Astrocyte of the spinal cord (primary cell): Measurements from ENCODE around the gene SLC38A3.

Source experiments
- DNase-seq: peaks from one replicate; pipeline ENCODE4 v3.0.0; 2011; ENCODE audit warnings: low read depth, low spot score
- H3K4me3 ChIP-seq: 2 replicates; pipeline ENCODE4 v1.5.1; 2011; ENCODE audit warnings: low read depth, mild to moderate bottlenecking, low read length, moderate library complexity
- in situ Hi-C: cut with HindIII; loops from 2 replicates; pipeline ENCODE4 v1.10.0; 2017; ENCODE audit warnings: low sequenced_read_pairs
- TF ChIP-seq, protein P1 (sequence below): IDR thresholded peaks from 2 replicates; pipeline ENCODE4 v1.5.1; 2012; ENCODE audit warnings: low read depth, mild to moderate bottlenecking, low read length, inconsistent platforms

SLC38A3 gene

DNA sequence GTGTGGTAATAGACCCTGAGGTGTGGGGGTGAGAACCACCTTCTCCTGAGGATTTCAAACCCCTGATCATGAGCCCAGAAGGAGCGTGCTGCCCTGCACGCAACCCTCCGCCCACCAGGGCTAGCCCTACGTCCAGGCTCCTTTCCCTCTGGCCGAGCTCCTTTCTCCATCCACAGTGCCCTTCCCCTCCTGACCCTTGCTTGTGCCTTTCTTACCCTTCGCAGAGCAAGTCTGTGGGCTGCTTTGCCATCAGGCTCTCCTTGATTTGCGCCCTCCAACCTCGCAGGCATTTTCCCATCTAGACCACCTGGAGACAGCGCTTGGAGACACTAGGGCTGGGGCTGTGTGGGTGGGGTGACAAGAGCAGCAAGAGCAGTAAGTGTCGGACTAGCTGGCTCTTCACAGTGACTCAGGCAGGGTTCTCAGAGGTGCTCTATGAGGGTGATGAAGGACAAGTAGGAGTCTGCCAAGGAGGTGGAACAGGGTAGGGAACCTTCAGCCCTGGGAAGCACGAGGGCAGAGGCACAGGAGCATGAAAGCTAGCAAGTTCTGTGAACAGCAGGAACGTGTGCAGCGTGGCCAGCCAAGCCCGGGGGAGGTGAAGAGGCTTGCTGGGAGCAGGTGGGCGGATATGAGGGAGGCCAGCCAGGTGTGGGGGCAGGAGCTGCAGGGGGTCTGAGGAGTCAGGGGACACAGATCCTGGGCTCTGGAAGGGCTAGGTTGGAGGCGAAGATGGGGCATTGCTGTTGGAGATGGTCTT lies 2.5 kb upstream of the SLC38A3 start:
- TF ChIP-seq, protein P1, sequence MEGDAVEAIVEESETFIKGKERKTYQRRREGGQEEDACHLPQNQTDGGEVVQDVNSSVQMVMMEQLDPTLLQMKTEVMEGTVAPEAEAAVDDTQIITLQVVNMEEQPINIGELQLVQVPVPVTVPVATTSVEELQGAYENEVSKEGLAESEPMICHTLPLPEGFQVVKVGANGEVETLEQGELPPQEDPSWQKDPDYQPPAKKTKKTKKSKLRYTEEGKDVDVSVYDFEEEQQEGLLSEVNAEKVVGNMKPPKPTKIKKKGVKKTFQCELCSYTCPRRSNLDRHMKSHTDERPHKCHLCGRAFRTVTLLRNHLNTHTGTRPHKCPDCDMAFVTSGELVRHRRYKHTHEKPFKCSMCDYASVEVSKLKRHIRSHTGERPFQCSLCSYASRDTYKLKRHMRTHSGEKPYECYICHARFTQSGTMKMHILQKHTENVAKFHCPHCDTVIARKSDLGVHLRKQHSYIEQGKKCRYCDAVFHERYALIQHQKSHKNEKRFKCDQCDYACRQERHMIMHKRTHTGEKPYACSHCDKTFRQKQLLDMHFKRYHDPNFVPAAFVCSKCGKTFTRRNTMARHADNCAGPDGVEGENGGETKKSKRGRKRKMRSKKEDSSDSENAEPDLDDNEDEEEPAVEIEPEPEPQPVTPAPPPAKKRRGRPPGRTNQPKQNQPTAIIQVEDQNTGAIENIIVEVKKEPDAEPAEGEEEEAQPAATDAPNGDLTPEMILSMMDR, result no peak
- H3K4me3 ChIP-seq, result no peak overlapping the region
- no peak for DNase-seq
- in situ Hi-C loops, result no loop called here

DNA sequence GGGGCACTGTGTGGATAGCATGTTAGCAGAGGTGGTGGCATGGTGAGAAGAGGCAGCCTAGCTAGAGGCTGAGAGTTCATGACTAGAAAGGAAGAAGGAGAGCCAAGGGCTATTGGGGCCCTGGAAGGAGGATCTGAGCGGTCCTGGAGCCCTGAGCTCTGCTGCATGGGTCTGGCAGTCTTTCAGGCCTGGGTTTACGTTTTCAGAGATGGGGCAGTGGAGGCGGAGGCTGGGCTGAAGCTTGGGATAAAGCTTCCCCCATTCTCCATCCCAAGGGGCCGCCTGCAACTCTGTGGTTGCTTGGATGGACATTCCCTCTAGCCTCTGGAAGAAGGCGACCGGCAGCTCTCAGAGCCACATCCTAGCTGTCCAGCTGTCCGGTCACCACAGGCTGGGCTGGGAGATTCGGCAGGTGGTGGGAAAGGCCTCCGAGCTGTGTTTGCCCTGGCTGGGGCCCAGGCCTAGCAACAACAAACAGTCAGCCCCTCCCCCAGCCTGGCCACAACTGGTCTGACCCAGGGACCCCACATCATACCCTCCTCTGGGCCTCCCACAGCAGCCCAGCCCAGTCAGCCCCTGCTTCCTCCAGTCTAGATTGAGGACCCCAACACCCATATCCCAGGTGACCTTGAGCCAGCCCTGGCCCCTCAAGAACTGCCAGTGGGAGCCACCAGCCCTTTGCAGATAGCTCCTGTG lies 1.8 kb upstream of the SLC38A3 start:
- H3K4me3 ChIP-seq, result no peak overlapping the region
- DNase-seq, result no peak
- TF ChIP-seq, protein P1, result no peak
- in situ Hi-C loops, result no loop called here

DNA sequence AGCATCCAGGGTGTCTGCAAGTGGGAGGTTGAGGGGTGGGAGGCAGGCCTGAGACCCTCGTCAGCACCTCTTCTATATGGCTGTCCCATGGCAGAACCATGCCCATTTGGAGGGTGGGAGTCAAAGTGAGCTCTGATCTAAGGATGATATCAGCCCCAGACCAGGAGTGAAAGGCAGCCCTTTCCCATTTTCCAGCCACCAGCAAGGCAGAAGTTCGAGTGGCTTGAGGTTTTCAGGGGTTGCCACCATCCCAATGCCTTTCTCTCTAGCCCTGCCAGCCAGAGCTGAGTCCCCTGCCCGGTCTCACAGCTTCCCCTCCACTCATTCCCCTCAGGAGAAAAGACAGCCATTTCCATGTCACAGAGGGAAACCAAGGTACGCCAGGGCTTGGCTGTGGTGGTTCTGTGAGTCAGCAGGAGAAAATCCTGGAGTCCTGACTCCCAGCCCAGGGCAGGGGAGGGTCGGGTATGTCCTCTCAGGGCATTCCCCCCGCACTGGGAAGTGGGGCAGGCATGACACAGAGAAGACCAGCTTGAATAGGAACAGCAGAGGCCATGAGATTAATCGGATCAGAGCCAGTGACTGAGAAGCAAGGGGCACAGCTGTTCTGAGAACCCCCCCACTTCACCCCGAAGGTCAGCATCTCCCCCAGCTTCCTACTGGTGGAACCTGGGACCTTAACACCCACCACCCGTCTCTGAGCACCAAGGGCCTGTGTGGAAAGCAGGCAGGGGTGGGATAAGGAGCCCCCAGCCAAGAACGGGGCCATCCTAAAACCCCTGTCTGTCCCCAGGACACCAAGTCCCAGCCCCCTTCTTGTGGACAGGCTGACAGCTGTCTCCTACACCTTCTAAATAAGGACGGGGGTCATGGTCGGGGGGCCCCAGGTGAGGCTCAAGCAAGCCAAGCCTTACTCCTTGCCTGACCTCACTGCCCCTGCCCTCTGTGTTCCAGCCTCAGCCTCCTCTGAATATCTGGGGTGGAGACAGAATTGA lies 965 bp upstream of the SLC38A3 start:
- no peak for DNase-seq
- in situ Hi-C loops, result no loop called here
- TF ChIP-seq, protein P1, result no peak
- no peak overlapping the region for H3K4me3 ChIP-seq

DNA sequence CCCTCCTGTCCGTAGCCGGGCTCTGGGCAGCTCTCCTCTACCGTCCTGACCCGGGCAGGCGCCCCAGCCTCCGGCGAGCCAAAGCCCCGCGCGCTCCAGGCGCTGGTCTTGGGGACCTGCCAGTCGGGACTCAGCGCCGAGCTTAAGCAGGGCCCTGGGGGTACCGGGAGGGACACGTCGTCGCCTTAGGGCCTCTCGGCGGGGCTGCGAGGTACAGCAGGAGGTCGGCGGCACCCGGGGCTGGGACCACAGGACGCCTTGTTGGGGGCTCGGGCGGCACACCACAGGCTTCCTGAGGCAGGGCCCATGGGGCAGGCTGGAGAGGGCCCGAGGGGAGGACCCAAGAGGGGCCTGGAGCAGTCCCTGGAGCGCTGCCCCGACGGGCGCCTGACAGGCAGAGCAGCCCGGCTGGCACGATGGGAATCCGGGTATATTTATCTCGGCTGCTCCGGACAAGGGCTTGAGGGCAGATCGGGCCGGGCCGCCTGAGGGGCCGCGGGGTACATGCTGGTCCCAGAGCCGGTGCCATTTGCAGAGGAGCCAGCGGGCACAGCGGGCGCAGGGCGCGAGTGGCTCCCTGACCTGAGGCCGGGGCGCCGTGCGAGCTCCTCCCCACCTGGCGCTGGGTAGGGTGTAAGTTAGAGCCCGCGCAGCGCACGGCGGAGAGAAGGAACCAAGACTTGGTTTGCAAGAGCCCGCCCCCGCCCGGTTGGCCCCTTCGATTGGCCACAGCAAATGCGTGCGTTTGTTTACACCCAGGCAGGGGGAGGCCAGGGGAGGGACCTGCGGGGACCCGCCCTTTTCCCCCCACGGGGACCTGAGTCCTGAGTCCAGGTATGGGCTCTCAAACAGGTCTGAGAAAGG lies 574 bp downstream of the SLC38A3 start:
- DNase-seq, result no peak
- peak overlapping the region; percentile 13 for H3K4me3 ChIP-seq
- in situ Hi-C loops, result no loop called here
- TF ChIP-seq, protein P1, result no peak

DNA sequence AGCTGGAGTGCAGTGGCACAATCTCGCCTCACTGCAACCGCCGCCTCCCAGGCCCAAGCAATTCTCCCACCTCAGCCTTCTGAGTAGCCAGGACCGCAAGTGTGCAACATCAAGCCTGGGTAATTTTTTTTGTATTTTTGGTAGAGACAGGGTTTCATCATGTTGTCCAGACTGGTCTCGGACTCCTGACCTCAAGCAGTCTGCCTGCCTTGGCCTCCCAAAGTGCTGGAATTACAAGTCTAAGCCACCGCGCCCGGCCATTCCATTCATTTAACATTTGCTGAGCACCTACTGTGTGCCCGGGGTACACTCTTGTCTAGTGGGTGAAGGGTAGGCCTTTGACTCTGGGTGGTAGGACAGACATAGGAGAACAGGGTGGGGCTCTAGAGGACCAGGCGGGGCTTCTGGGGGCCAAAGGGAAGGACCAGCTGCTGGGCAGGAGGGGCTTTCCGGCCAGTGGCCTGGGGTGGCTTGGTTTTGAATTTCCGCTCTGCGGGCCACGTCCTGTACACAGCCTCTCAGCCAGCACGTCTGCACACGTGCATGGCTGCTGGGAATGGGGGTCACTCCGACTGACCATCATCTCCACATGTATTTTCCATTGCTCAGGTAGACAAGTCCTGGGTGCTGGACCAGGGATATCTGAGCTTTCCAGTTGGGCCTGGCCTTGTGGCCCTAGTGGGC lies 2.4 kb downstream of the SLC38A3 start:
- TF ChIP-seq, protein P1, result no peak
- no peak overlapping the region for H3K4me3 ChIP-seq
- in situ Hi-C loops, result no loop called here
- no peak for DNase-seq
